Stimulated activated CD4-positive, alpha-beta T cell treated with anti-CD3 and anti-CD28 coated beads, TNF-alpha, amount 100 ng/mL, for 1 hour (primary cell): ENCODE results near the gene SYNDIG1.
"Not testable (repeated sequence)": the region's sequence is repeated elsewhere in the genome, so short reads cannot be mapped to it uniquely, and the experiment has no call there.

ENCODE experiments used
- DNase-seq, 3 donors: peaks; one replicate each; pipeline ENCODE4 v3.0.0-alpha.2; 2020; ENCODE audit warnings: low read depth in 3 of 3, low spot score in 1 of 3

The SYNDIG1 gene

DNA sequence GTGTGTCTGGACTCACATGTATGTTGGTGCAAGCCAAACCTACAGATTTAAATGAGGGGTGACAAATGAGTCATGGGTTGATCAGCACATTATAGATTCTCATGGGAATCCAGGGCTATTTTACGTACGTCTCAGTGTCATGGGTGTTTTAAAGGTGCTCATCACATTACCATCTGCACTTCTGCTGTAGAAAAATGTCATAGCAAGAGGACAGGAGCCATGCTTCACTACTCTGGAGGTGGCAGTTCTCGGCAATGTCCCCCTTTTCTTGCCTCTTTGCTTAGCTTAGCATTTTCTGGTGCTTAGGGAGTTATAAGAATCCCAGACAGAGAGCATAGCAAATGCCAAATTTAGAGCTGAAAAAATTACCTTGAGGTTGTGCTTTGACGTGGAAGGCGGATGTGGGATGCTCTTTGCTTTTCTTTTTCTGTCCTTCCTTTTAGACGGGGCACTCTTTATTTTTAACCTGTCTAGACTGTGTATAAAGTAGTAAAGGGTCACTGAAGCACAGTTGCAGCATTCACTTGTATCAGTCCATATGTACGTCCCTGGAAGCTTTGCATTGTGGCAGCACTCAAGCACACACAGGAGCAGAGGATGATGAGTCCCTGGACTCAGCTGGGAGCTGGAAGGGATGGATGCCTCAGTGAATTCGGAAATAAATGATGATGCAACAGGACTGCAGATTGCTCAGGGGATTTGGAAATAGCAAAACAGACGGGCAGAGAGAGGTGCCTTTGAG lies 139.7 kb downstream of the SYNDIG1 start:
- no peak for DNase-seq

DNA sequence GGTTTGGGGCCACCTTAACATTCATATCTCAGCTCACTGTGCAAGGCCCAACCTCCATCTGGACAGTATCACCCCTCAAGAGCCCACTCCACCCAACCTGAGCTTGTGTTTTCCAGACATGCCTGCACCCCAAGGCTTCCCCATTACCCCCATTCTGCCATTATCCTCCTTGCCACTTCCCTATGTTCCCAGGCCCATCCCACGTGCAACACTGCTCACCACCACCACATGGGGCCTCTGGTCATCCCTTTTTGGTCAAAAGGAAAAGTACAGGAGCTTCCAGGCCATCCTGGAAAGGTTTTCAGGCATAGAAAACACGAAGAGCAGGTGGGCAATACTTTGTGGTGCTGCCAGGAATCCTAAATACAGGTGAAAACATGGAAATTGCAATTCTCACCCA lies 140.3 kb downstream of the SYNDIG1 start:
- no peak for DNase-seq

DNA sequence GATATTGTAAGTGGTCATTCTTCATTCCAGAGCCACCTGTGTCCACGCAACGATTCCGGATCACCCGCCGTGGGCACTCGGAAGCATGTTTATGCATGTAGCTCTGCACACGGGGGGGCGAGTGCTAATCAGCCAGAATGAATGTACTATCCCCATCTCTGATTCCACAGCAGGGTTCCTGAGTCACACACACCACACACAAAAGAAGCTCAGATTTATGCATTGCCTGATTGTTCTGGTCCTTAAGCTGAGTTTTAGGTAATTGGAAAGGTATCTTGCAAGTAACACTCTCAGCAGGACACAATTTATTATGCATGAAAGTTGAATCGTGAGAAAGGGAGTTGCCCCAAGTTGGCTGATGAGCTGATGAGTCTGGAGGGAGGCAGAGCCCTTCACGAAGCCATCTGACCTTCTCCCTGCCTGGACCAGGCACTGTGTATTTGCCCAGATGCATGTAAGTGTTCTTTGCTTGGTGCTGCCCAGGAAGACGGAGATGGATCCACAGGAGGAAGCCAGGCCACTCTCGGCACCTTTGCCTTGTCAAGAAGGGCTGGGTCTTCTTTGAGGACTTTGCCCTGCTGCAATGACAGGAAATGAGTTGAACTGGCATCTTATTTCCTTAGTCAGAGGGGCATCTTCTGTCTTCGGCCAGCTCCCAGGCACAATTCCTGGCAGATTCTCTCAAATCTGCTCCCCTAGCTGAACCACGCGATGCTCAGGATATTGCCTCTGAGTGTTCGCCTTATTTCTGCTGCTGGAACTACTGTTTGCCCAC lies 141.1 kb downstream of the SYNDIG1 start:
- DNase-seq: no peak

DNA sequence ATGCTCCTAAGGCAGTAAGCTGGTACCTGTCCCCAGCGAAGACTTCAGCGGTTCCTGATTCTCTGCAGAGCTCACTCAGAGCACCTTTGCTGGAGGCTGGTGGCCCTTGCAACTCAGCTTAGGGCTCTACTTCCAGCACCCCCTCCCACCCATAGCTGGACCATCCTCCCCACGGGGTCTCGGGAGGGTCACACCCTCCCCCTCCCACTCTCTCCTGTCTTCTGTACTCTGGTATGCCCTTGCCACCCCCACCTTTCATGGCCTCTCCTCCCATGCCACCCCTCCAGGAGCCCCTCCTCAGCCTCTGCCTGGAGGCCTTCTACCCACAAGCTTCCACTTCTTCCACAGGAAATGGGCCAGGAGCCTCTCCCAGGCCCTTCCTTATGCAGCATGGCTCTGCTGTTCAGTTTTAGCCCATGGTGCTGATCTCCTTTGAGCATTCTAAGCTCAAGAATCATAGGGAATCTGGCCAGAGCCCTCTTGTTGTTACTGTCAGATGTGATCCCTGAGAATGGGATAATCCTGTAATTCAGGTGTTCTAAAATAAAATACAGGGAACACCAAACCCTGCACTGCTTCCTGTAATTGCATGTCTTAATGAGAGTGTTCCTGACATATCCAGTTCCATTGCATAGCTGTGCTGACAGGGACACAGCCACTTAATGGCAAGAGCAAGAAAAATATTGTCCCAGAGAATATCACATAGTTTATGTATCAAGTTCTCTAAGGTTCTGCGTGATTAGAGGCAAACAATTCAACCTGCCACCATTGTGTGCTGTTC lies 142.1 kb downstream of the SYNDIG1 start:
- no peak for DNase-seq

DNA sequence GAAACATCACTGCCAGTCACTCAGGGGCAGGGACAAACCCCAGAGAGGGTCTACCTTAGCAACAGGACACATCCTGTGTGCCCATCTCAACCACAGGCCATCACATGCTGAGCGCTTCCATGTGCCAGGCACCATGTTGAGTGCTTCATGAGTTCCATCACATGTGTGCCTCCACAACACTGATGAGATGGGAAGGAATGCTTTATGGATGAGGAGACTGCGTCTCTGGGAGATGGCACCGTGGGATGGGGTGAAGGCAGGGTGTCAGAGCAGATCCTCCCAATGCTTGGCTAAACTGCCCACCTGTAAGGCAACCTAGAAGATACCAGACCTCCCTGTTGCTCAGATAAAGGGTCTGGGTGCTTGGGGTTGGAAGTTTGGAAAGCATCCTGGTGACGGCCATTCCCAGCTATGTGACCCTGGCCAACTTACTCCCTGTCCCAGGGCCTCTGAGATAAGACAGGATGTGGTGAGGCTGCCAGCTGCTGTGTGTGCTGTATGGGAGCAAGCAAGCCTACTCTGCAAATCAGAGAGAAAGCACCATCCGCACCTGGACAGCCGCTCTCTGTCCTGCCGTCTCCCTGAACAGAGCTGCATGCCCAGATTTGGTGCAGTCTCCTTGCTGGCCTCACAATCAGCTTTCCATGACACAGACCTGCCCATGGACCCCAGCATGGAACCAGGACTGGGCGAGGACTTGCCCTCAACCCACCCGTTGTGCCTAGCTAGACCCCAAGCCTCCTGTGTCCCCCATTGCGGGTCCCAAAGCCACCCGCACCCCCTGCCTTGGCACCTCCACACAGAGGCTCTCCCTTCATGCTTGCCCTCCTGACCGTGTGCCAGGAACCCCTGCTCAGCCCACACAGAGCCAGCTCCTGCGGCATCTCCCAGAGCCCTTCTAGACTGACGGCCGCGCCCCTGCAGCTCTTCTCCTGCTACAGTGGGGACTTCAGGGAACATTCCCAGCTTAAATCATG lies 143.7 kb downstream of the SYNDIG1 start:
- no peak for DNase-seq

DNA sequence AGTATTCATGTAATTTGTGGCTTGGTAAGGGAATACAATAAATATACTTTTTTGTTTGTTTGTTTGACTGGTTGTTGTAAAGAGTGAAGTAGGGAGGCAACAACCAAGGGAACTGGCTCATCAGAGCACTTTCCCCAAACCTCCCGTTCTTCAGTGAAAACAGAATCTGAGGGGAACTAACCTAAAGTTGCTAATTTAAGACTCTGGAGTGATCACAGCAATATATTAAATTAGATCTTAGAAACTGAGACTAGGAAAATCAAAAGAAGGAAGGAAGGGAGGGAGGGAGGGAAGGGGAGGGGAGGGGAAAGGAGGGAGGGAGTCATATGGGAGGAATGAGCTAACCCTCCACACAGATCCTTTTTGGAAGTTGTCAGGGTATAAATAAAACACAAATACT lies 144.9 kb downstream of the SYNDIG1 start:
- DNase-seq: no peak

DNA sequence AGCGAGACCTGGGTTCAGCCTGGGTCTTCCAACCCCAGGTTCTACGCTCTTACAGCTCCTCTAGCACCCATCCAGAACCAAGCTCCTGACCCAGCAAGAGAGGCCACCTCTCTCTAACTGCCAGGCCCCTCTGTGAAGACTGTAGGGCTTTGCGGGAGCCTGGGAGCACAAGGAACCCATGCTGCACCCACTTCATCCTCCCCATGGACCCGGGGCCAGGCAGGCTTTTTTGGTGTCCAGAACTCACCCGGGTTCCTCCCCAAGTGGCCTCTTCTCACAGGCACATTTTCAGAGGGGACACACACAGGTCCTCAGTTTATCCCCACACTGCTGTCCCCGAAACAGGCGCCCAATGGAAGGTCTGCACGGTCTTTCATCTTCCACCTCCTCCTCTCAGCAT lies 145.9 kb downstream of the SYNDIG1 start:
- no peak for DNase-seq

DNA sequence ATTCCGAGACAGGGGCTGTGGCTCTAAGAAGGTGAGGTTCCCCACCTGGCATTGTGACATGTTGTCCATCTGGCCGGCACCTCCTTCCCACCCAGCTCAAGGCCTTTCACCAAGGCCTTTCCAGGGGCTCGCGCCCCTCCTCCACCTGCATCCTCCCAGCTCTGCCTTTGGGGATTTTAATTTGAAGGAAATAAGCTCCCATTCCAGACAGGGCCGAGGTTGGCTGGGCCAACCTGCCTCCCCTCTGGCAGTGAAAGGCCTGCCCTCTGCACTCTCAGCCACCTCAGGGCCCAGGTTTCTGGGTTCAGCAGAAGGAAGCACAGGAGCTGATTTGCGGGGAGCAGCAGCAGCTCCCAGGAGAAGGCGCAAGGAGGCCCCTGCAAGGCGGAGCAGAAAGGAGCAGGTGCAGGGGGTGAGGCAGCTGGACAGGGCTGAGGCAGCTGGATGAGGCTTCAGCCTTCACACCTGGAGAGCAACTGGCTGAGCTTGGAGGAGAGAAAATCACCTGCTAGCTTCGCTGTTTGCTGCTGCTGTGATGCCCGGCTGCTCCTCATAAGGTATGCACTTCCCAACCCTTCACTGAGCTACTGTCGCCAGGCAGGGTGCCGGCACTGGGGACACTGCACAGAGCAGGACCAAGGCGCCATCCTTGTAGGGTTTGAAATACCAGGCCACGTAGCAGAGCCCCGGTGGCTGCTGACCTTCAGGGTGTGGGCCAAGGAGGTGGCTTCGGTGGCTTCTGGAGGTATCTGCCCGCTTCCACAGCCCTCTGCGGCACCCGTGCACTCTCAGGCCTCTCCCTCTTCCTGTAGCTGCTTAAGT lies 147.0 kb downstream of the SYNDIG1 start:
- DNase-seq: no peak

DNA sequence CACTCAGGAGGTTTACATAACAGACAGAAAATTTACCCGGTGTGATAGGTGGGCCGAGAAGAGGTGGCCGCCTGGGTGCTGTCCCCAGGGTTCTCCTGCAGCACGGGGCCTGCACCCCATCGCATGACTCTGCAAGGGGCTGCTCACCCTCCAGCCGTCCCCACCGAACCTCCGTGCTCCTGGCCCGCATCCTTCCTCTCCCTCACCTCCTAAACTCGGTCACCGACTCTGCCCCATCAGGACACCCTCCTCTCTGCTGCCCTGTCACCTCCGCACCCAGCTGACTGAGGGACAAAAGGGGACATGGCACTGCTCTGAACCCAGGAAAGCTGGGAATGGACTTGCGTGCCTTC lies 147.6 kb downstream of the SYNDIG1 start:
- DNase-seq: no peak

DNA sequence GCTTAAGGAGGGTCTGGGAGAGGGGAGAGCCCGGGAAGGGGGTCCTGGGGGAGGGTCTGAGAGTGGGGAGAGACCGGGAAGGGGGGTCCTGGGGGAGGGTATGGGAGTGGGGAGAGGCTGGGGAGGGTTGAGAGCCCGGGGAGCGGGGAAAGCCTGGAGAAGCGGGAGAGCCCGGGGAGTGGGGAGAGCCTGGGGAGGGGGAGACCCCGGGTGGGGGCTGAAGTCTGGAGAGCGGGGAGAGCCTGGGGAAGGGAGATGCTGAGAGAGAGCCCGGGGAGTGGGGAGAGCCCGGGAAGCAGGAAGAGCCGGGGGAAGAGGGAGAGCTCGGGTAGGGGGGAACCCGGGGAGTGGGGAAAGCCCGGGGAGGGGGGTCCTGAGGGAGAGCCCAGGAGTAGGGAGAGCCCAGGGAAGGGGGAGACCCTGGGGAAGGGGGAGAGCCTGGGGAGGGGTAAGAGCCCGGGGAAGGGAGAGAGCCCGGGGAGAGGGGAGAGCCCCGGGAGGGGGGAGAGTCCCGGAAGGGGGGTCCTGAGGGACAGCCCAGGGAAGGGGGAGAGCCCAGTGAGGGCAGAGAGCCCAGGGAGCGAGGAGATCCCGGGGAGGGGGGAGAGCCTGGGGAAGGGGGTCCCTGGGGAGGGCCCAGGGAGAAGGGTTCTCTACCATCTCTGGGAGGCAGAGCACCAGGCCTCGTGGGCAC lies 148.5 kb downstream of the SYNDIG1 start:
- no peak for DNase-seq

DNA sequence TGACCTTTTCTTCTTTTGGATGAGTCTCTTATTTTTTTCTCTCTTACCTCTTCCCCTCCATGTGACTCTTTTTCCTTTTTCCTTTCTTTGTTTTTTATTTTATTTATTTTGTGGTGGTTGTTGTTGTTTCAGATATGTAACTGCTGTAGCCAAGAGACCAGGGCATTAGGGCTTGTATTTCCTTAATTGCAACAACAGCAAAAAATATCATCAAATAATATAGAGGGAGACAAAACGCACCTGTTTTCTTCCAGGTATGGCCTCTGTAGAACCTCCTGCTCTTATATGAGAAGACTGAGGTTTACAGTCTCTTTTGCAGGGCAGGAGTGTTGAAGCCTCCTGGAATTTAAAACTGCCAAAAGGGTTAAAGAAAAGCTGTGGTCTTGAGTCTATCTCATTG lies 149.3 kb downstream of the SYNDIG1 start:
- DNase-seq: no peak

DNA sequence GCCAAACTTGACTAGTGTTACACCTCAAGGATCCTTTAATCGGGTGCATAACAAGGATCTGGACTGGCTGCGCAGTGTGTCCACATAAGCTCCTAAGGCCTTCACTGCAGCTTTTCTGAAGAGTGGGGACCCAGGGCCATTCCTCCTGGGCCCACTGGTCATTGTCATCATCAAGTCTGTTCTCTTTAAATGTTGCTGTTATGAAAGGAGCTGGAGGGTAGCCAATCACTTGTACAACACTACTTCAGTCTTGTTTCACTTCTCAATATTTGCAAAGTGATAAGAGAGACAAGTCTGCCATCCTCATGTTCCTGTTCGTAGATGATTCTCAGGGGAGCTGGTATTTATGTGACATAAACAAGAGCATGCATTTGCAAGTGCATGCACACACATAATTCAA lies 149.8 kb downstream of the SYNDIG1 start:
- no peak for DNase-seq

DNA sequence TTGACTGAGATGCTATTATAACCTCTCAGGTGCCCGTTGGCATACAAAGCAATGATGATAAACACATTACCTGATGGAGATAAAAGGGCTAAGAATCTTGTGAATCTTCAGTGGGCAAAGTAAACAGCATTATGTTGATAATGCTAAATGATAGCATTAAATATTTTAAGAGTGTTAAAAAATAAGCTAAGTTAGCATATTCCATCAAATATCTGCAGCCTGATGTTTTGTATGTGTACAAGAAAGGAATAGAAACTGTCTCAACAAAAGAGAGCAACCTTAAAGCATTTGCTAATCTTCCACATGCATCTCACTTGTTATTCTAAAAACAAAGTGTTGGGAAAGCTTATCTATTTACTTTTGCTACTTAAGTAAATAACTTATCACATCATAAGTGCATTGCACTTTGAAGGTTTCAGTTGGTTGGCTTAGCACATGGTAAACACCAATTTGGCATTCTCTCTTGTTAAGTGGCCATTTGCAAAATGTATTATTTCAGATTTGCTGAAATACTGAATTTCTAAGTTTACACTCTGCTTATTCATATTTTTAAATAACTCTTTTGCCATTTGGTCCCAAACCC lies 151.6 kb downstream of the SYNDIG1 start:
- no peak for DNase-seq

DNA sequence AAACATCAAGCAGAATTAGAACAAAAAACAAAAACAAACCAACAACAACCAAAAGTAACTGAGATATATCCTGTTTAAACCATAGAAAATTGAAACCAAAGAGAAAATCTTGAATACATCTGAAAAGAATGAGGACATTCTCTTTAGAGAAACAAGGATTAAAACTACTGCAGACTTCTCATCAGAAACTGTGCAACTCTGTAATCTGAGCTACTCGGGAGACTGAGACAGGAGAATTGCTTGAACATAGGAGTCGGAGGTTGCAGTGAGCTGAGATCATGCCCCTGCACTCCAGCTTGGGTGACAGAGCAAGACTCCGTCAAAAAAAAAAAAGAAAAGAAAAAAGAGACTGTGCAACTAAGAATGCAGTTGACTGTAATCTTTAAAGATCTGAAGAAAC lies 153.4 kb downstream of the SYNDIG1 start:
- no peak for DNase-seq

DNA sequence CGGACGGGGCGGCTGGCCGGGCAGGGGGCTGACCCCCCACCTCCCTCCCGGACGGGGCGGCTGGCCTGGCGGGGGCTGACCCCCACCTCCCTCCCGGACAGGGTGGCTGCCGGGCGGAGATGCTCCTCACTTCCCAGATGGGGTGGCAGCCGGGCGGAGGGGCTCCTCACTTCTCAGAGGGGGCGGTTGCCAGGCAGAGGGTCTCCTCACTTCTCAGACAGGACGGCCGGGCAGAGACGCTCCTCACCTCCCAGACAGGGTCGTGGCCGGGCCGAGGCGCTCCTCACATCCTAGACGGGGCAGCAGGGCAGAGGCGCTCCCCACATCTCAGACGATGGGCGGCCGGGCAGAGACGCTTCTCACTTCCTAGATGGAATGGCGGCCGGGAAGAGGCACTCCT lies 156.7 kb downstream of the SYNDIG1 start:
- DNase-seq: not testable (repeated sequence)

DNA sequence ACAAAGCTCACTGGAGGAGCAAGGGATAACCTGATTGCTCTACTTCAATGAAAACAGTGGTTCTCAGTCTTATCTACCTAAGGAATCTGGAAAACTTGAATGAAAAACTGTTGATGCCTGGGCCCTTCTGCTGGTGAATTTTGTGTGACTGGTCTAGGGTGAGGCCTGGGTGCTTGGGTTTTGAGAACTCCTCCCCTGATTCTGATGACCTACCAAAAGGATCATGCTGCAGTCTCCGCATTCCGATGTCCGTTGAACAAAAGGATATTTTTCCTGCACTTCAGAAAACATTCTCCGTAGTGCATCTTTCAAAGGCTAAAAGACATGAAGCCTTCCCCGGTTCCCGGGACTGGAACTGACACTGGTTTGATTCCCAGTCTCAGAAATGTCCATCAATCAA lies 157.9 kb downstream of the SYNDIG1 start:
- DNase-seq: no peak

DNA sequence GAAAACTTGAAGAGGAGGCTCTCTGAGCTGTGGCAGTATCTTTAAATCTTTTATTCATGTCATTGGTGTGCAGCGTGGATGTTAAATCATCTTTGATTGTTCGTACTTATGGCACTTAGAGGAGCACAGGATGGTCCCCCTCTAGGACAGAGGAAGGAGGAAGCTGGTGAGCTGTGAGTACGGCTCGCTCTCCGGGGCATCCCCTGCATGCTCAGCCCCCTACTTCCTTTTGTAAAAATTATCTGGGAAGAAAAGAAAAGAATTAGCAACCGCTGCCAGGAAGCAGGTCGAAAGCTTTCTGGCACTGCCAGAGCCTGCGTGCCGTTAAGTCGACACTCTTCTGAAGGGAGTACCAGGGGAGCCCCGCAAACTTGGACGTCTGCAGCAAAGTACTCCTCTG lies 158.5 kb downstream of the SYNDIG1 start:
- DNase-seq: no peak

DNA sequence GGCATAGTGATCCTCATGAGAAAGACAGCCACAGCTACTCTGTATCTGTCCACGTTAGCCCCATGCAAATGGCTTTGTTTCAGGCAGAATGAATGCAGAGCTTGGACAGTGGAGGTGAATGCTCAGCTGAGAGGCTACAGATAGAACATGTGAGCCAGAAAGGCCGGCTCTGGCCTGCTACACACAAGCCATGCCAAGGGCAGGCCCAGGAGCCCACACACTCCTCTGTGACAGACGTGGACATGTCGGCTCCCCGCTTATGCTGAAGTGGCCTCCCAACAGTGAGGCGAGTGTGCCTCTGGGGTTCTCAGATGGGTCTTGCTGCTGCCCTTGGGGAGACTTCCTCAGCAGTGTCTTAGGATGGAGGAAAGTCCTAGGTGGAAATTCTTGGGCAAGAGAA lies 159.6 kb downstream of the SYNDIG1 start:
- no peak for DNase-seq

DNA sequence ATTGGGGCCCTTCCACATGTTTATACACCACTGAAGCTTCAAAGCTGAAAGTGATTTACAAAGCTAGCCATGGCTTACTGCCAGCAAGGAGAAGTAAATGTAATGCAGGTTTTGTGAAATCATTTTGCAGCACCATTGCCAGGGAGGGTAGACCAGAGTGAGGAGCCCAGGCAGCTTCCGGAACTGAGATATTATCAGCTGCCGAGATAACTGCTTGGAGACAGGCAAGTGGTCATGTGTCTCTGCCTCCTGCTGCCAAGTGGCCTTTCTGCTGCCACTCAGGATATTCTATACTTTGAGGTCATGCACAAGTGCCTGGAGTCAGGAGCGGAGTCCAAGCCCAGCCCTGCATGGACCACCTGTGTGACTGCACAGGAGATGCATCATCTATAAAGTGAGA lies 160.2 kb downstream of the SYNDIG1 start:
- DNase-seq: no peak
